PFSK-1 (cell line): ENCODE results near the gene ESPNL.

Source experiments
- POLR2AphosphoS5 ChIP-seq: IDR thresholded peaks from 2 replicates; pipeline ENCODE4 v1.6.1; 2012; ENCODE audit warnings: low read depth, mild to moderate bottlenecking, control low read depth, low read length, moderate library complexity
- REST ChIP-seq, 2 experiments: IDR thresholded peaks; 2 replicates each; pipeline versions ENCODE4 v1.6.1 to v1.8.0; 2011 to 2012; ENCODE audit warnings: low read depth in 2 of 2, low read length in 2 of 2, control low read depth in 1 of 2, inconsistent platforms in 1 of 2, mild to moderate bottlenecking in 1 of 2, moderate library complexity in 1 of 2; ENCODE audit not compliant: insufficient read depth in 1 of 2

- TF ChIP-seq POLR2AphosphoS5 (no peak), REST (IDR thresholded peaks at IDR 0.05; ENCODE audit: insufficient read depth in 1 of 2, low read depth in 2 of 2, low read length in 2 of 2) (no peak)
These were observed 74.2 kb downstream of the ESPNL start for GRCh38 chr2:238174291-238174690.
